Neural progenitor cell (in vitro differentiated cells): ENCODE measurements around the gene ATXN1L. TPM values are rescaled to one million over a fixed set of nuclear protein-coding genes. Genes with fewer than 3 reads are reported as not detected.

Experiments
- DNase-seq: peaks from one replicate; pipeline ENCODE4 v3.0.0-alpha.2; 2016; ENCODE audit warnings: low spot score
- H2AFZ ChIP-seq: fragments of 200-600 bp; sonication (generic); replicated peaks from 2 replicates; pipeline ENCODE4 v1.6.1; 2016; ENCODE audit warnings: antibody characterized with exemption
- H3F3A ChIP-seq: fragments of 200-600 bp; sonication (generic); 2 replicates; pipeline ENCODE4 v1.6.1; 2016; ENCODE audit warnings: antibody characterized with exemption, low read depth
- H3K27ac ChIP-seq: fragments of 200-600 bp; sonication (generic); 2 replicates; pipeline ENCODE4 v1.5.1; 2016; ENCODE audit warnings: mild to moderate bottlenecking
- H3K27me3 ChIP-seq: fragments of 200-600 bp; sonication (generic); 2 replicates; pipeline ENCODE4 v1.6.1; 2016; ENCODE audit warnings: mild to moderate bottlenecking, moderate library complexity
- H3K36me3 ChIP-seq: fragments of 200-600 bp; sonication (generic); 2 replicates; pipeline ENCODE4 v1.5.1; 2016
- H3K4me1 ChIP-seq: fragments of 200-600 bp; sonication (generic); 2 replicates; pipeline ENCODE4 v1.6.1; 2016; ENCODE audit warnings: mixed run types
- H3K4me2 ChIP-seq: fragments of 200-600 bp; sonication (generic); 2 replicates; pipeline ENCODE4 v1.6.1; 2016
- H3K4me3 ChIP-seq: fragments of 200-600 bp; sonication (generic); 2 replicates; pipeline ENCODE4 v1.5.1; 2016
- H3K79me2 ChIP-seq: fragments of 200-600 bp; sonication (generic); 2 replicates; pipeline ENCODE4 v1.6.1; 2016; ENCODE audit warnings: low read depth
- H3K9ac ChIP-seq: fragments of 200-600 bp; sonication (generic); 2 replicates; pipeline ENCODE4 v1.6.1; 2016
- H3K9me3 ChIP-seq: fragments of 200-600 bp; sonication (generic); 2 replicates; pipeline ENCODE4 v1.5.1; 2016; ENCODE audit warnings: low read depth
- H4K20me1 ChIP-seq: fragments of 200-600 bp; sonication (generic); 2 replicates; pipeline ENCODE4 v1.6.1; 2016; ENCODE audit warnings: low read depth
- H3K27ac Mint-ChIP-seq: 3 replicates; pipeline ENCODE4 v1.8.0; 2021; ENCODE audit warnings: mixed read lengths
- H3K27me3 Mint-ChIP-seq: 2 replicates; pipeline ENCODE4 v1.8.0; 2022; ENCODE audit warnings: low read depth, mild to moderate bottlenecking, inconsistent platforms, moderate library complexity, mixed read lengths; ENCODE audit not compliant: insufficient read depth
- H3K36me3 Mint-ChIP-seq: 3 replicates; pipeline ENCODE4 v1.8.0; 2021; ENCODE audit warnings: mixed read lengths
- H3K4me1 Mint-ChIP-seq: 3 replicates; pipeline ENCODE4 v1.8.0; 2021; ENCODE audit warnings: mixed read lengths
- H3K4me3 Mint-ChIP-seq: 3 replicates; pipeline ENCODE4 v1.8.0; 2021; ENCODE audit warnings: mild to moderate bottlenecking, moderate library complexity, mixed read lengths
- H3K9me3 Mint-ChIP-seq: 3 replicates; pipeline ENCODE4 v1.8.0; 2020; ENCODE audit warnings: mixed read lengths
- CTCF ChIP-seq: fragments of 200-600 bp; sonication (generic); IDR thresholded peaks from 2 replicates; pipeline ENCODE4 v1.5.1; 2017; ENCODE audit warnings: antibody characterized with exemption, mild to moderate bottlenecking
- EZH2 ChIP-seq: fragments of 200-600 bp; sonication (generic); IDR thresholded peaks from 2 replicates; pipeline ENCODE4 v1.6.1; 2017; ENCODE audit warnings: antibody characterized with exemption, mild to moderate bottlenecking, moderate library complexity
- EZH2phosphoT487 ChIP-seq: fragments of 200-600 bp; sonication (generic); IDR thresholded peaks from 2 replicates; pipeline ENCODE4 v1.6.1; 2017; ENCODE audit warnings: antibody characterized with exemption
- total RNA-seq: library from RNA; depleted of rRNA; stranded (reverse); fragments of >200 nt; gene quantifications from 2 replicates; pipeline ENCODE4 v1.2.3, GENCODE V29; 2015; ENCODE audit warnings: low replicate concordance

Gene ATXN1L
- total RNA-seq, 1 donor from 2014 or later = 19.8 TPM

GRCh38 chr16:71867939-71868338, 22.2 kb downstream of the ATXN1L start:
- Histone ChIP-seq H3K9me3 (no peaks in the 10 kb centered on the region), H3K9ac (no peak overlapping the region), H2AFZ (no peak overlapping the region), H3K27ac (no peak overlapping the region), H3K36me3 (no peaks in the 10 kb centered on the region), H3K79me2 (no peaks in the 10 kb centered on the region), H3K4me1 (no peaks in the 10 kb centered on the region), H3K4me2 (no peak overlapping the region), H3K27me3 (no peaks in the 10 kb centered on the region), H4K20me1 (peaks cover 10% of the 10 kb centered on the region), H3K4me3 (no peak overlapping the region), H3F3A (no peaks in the 10 kb centered on the region)
- no peaks in the 10 kb centered on the region for H3K27me3 Mint-ChIP-seq
- H3K4me1 Mint-ChIP-seq = no peaks in the 10 kb centered on the region
- no peak overlapping the region for H3K27ac Mint-ChIP-seq
- DNase-seq = no peak
- no peak overlapping the region for H3K4me3 Mint-ChIP-seq
- no peak for TF ChIP-seq EZH2
- no peak for TF ChIP-seq EZH2phosphoT487
- no peak for TF ChIP-seq CTCF
- H3K36me3 Mint-ChIP-seq = peaks cover 39% of the 10 kb centered on the region
- no peaks in the 10 kb centered on the region for H3K9me3 Mint-ChIP-seq

- no peaks in the 10 kb centered on the region for H3F3A ChIP-seq
- H3K79me2 ChIP-seq = no peaks in the 10 kb centered on the region
- H3K27me3 ChIP-seq = no peaks in the 10 kb centered on the region
- Mint-ChIP-seq H3K27me3 (no peaks in the 10 kb centered on the region), H3K36me3 (peaks cover 34% of the 10 kb centered on the region), H3K27ac (no peak overlapping the region), H3K4me3 (no peak overlapping the region), H3K9me3 (no peaks in the 10 kb centered on the region), H3K4me1 (no peaks in the 10 kb centered on the region)
- no peaks in the 10 kb centered on the region for H3K9me3 ChIP-seq
- H2AFZ ChIP-seq = no peak overlapping the region
- no peaks in the 10 kb centered on the region for H3K36me3 ChIP-seq
- no peak overlapping the region for H3K4me3 ChIP-seq
- DNase-seq = no peak
- H3K9ac ChIP-seq = no peak overlapping the region
- H3K4me1 ChIP-seq = no peaks in the 10 kb centered on the region
- peaks cover 10% of the 10 kb centered on the region for H4K20me1 ChIP-seq
- H3K4me2 ChIP-seq = no peak overlapping the region
- no peak overlapping the region for H3K27ac ChIP-seq
- TF ChIP-seq EZH2phosphoT487 (no peak), CTCF (no peak), EZH2 (no peak)
These were observed 23.3 kb downstream of the ATXN1L start for GRCh38 chr16:71869089-71869488.

- Mint-ChIP-seq H3K27ac (no peak overlapping the region), H3K27me3 (no peaks in the 10 kb centered on the region), H3K36me3 (peaks cover 29% of the 10 kb centered on the region), H3K4me1 (no peaks in the 10 kb centered on the region), H3K9me3 (no peaks in the 10 kb centered on the region), H3K4me3 (no peak overlapping the region)
- Histone ChIP-seq H3K9me3 (no peaks in the 10 kb centered on the region), H4K20me1 (peaks cover 6% of the 10 kb centered on the region), H3K9ac (no peak overlapping the region), H2AFZ (no peak overlapping the region), H3F3A (no peaks in the 10 kb centered on the region), H3K4me3 (no peak overlapping the region), H3K27me3 (no peaks in the 10 kb centered on the region), H3K79me2 (no peaks in the 10 kb centered on the region), H3K4me1 (no peaks in the 10 kb centered on the region), H3K27ac (no peak overlapping the region), H3K36me3 (no peaks in the 10 kb centered on the region), H3K4me2 (no peak overlapping the region)
- no peak for TF ChIP-seq CTCF
- no peak for TF ChIP-seq EZH2phosphoT487
- no peak for TF ChIP-seq EZH2
- DNase-seq = no peak
These were observed 25.0 kb downstream of the ATXN1L start for GRCh38 chr16:71870818-71871217.
